ENCODE measurements around the gene HHAT.

GRCh38 chr1:210328032-210328745, 513 bp upstream of the HHAT start:
- no peak for TF ChIP-seq SUZ12 (IDR thresholded peaks at IDR 0.05; ENCODE audit: extremely low read depth, insufficient read depth, insufficient read length)
- TF ChIP-seq YY1 (IDR thresholded peaks at IDR 0.05; ENCODE audit: insufficient read depth, insufficient read length), result no peak
- TF ChIP-seq ZNF274 (IDR thresholded peaks at IDR 0.05; ENCODE audit: low read depth, low read length), result no peak
